ENCODE measurements around the gene KDM4C.

The KDM4C gene

DNA sequence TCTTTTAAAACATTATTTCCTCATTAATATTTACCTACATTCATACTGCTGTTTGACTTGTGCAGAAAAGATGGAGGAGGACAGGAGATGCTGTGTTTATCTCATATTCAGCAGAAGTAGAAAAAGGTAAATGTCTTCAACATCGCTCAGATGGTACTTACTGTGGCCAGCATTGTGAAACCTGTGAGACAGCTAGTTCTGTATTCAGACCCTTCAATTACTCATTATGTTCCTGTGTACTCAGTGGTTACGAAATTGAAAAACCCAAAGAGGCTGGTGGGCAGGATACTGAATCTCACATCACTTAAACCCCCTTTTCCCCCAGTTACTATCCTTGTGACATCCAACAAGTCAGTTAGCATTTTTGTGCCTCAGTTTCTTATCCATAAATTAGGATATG is 216.0 kb downstream of the KDM4C start:
- TF ChIP-seq, protein P1, sequence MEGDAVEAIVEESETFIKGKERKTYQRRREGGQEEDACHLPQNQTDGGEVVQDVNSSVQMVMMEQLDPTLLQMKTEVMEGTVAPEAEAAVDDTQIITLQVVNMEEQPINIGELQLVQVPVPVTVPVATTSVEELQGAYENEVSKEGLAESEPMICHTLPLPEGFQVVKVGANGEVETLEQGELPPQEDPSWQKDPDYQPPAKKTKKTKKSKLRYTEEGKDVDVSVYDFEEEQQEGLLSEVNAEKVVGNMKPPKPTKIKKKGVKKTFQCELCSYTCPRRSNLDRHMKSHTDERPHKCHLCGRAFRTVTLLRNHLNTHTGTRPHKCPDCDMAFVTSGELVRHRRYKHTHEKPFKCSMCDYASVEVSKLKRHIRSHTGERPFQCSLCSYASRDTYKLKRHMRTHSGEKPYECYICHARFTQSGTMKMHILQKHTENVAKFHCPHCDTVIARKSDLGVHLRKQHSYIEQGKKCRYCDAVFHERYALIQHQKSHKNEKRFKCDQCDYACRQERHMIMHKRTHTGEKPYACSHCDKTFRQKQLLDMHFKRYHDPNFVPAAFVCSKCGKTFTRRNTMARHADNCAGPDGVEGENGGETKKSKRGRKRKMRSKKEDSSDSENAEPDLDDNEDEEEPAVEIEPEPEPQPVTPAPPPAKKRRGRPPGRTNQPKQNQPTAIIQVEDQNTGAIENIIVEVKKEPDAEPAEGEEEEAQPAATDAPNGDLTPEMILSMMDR (IDR thresholded peaks at IDR 0.05; ENCODE audit: extremely low read depth, missing control alignments) = no peak
- peak; percentile 60 for DNase-seq (ENCODE audit: low spot score)

DNA sequence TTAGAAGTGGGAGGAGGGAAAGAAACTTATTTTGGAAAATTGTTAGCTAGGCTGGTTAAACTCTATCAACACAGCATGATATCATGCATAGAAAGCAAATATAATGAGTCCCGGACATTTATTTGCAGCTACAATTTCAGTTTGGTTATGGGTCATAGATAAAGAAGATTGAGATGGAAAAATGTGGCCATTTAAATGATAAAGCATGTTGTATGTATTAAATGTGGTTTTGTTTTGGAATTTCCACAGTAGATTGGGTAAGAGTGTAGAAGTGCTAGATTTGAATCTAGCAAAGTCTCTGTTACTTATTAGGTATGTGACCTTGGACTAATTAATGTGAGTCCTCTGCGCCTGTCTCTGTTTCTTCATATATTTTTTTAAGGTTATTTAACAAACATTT is 217.4 kb downstream of the KDM4C start:
- TF ChIP-seq, protein P1 (IDR thresholded peaks at IDR 0.05; ENCODE audit: extremely low read depth, missing control alignments) = no peak
- no peak for DNase-seq (ENCODE audit: low spot score)

DNA sequence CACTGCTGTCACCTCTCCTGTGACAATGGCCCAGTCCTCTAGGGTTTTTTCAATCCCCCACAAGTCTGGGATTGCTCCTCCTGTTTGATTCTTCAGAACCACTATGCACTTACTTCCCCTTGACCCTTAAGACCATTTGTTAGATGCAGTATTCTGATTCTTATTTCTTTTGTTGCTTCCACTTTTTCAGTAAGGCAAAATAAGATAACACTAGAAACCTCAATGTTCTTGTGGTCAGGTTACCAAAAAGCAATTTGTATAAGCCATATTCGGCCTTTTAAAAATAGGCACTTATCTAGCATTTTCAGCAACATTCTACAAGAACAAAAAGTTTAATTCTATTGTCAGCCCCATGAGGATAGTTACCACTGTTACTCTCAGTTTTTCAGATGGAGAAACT is 220.0 kb downstream of the KDM4C start:
- TF ChIP-seq, protein P1 (IDR thresholded peaks at IDR 0.05; ENCODE audit: extremely low read depth, missing control alignments) = no peak
- DNase-seq (ENCODE audit: low spot score) = no peak

DNA sequence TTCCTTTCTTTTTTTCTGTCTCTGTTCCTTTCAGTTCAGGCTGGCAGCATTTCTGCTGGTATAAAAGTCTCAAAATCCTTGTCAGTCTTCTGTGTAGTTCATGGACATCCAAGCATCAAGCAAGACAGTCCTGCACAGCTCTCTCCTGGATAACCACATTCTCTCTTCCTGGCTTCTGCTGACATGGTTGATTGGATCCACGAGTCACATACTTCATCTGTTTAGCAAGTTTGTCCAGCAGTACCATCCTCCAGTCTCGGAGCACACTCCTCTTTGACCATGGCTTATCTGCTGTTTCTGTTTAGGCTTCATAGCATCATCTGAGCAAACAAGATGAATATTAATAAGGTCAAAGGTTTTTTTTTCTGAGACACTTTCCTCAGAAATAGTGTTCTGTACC is 220.8 kb downstream of the KDM4C start:
- TF ChIP-seq, protein P1 (IDR thresholded peaks at IDR 0.05; ENCODE audit: extremely low read depth, missing control alignments) = no peak
- no peak for DNase-seq (ENCODE audit: low spot score)

DNA sequence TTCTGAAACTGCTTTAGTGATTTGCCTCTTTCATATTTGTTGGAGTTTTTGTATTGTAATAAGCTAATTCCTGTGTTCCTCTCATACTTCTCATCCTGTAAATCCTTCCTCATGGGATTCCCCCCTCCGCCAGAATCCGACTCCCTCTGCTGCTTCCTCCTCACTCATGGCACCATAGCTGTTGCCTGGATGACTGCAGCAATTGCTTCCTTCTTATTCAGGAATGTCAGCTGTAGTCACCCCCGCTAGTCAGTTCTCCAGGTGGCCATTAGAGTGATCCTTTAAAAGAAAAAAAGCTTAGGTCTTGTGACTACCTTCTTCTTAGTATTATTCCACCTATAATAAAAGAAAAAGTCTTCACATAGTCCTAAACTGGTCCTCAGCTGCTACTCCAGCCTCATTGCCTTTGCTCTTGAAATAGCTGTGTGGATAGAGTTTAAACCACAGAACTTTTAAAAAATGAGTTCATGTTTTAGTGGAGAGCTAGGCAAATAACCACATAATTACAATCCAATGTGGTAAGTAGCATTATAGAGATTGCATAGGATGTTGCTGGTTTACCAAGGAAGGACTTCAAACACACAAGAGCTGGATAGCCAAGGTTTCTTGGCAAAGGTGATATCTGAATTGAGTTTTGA is 227.3 kb downstream of the KDM4C start:
- TF ChIP-seq, protein P1 (IDR thresholded peaks at IDR 0.05; ENCODE audit: extremely low read depth, missing control alignments) = no peak
- no peak for DNase-seq (ENCODE audit: low spot score)

DNA sequence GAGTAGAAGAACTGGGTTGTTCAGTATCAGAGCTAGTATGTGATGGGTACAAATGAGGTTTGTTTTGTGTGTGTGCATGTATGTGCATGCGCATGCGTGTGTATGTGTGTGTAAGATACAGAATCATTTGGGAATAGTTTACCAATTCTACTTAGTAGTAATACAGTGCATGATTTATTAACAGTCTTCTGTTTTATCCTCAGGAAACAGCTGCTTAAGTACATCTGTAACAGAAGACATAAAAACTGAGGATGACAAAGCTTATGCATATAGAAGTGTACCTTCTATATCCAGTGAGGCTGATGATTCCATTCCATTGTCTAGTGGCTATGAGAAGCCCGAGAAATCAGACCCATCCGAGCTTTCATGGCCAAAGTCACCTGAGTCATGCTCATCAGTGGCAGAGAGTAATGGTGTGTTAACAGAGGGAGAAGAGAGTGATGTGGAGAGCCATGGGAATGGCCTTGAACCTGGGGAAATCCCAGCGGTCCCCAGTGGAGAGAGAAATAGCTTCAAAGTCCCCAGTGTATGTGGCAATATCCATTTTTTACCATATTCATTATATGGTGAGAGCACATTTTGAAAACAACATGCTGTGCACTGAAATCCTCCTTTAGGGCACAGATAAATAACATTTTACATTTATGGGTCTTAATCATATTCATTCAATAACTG is 228.5 kb downstream of the KDM4C start:
- no peak for DNase-seq (ENCODE audit: low spot score)
- TF ChIP-seq, protein P1 (IDR thresholded peaks at IDR 0.05; ENCODE audit: extremely low read depth, missing control alignments) = no peak

DNA sequence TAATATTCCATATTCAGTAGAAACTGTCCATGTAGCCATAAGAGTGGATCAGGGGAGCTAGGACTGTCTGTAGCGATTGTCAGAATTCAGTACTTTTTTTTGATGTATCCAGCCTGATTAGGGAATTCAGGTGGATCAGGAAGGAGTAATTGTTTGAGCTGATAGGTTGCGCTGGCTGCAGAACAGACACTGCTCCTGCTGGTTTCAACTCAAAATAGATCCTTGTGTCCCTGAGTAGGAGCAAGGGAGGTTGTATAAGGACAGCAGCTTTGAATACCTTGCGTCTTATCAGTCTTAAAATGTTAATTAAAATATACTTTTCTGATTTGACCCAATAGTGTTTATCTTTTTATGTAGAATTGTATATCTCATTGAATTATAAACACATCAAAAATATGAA is 229.6 kb downstream of the KDM4C start:
- TF ChIP-seq, protein P1 (IDR thresholded peaks at IDR 0.05; ENCODE audit: extremely low read depth, missing control alignments) = no peak
- DNase-seq (ENCODE audit: low spot score) = no peak

Data from GM20000 (cell line).